COR-L47 (cell line): ENCODE results near the gene ZBTB7B.
"Not testable (repeated sequence)": the region's sequence is repeated elsewhere in the genome, so short reads cannot be mapped to it uniquely, and the experiment has no call there.

Source experiments
- DNase-seq: peaks from one replicate; lab custom pipeline; 2025; lab: John Stamatoyannopoulos, UW

ZBTB7B gene

GRCh38 chr1:154968731-154969130 lies 33.9 kb upstream of the ZBTB7B start:
- DNase-seq, result no peak

GRCh38 chr1:154969246-154969645 lies 33.4 kb upstream of the ZBTB7B start:
- no peak for DNase-seq

GRCh38 chr1:154969860-154970452 lies 32.6 kb upstream of the ZBTB7B start:
- no peak for DNase-seq

GRCh38 chr1:154970631-154971340 lies 31.8 kb upstream of the ZBTB7B start, which contains the start of gene SHC1:
Gene SHC1, minus strand, starts transcription at chr1:154970747. Its CDS starts 221 bp downstream, at chr1:154970526.
- peak; percentile 70 for DNase-seq

- no peak for DNase-seq
Observed at GRCh38 chr1:154971341-154971998, 31.1 kb upstream of the ZBTB7B start.

DNA sequence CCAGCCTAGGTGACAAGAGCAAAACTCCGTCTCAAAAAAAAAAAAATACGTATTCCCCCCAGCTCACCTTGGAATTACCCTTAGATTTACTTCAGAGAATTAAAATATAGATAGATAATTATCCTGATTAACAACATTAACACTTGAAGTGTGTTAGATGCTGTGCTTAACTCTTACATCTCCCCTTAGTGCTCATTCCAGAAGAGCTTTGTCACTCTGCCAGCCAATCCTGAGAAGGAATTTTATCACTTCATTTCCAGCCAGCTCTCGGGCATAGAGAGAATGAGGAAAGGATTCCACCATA lies 30.4 kb upstream of the ZBTB7B start:
- DNase-seq, result no peak

DNA sequence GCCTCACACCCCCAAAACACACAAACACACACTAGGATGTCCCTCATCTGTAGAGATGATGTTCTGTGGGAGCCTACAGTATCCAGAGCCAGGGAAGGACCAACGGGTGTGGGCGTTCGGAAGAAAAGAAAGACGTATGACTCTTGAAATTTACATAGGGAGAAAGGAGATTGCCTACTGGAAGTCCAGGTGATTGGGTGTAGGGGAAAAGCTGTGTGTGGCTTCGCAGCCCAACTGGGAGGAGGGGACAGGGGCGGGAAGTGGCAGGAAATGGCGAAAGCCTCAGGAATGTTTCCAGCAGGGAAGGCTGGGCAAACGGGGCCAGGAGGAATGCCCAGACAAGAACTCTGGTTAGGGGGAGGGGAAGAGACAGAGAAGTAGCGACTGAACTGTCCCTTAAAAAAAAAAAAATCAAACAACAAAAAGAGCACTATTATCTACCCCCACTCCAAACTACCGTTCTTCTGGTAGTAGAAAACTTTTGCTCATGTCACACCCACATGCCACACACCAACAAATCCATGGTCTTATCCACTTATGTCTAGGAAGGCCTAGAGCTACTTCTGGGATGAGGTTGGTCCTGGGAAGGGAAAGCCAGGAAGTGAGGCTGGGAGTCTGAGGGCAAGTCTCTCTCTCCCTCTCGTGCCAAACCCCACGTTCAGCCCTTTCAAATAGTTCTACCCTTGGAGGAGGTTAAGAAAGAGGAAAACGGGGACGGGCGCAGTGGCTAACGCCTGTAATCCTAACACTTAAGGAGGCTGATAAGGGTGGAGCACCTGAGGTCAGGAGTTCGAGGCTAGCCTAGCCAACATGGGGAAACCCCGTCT lies 29.9 kb upstream of the ZBTB7B start:
- no peak for DNase-seq

DNA sequence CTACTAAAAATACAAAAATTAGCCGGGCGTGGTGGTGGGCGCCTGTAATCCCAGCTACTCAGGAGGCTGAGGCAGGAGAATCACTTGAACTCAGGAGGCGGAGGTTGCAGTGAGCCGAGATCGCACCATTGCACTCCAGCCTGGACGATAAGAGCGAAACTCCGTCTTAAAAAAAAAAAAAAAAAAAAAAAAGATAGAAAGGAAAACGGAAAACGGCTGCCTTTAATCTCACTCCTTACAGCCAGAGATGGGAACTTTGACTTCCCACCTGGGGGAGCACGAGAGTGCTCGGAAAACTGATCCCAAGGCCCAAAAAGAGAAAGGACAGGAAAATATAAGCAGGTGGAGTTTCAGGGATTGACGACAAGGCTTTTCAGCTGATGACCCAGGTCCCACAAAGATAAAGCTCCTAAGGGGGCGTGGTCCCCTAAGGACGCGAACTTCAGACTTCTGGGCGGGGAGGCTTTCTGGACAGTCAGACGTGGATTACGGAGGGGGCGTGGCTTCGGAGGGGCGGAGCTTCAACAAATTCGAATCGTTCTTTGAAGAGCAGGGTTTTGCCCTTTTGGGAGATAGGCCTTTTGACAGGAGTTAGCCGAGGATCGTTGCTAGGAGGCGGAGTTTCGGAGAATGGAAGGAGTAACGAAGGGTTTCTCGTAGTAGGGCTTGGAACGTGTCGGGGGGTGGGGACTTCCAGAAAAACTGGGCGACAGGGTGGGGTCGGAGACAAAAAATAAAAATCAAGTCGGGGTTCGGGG lies 29.1 kb upstream of the ZBTB7B start:
- peak; percentile 88 for DNase-seq

- DNase-seq, result peak; percentile 99
Observed at GRCh38 chr1:154974102-154974807, 28.3 kb upstream of the ZBTB7B start, which contains the start of gene CKS1B. Gene CKS1B, plus strand, starts transcription at chr1:154974681. Its CDS starts 65 bp downstream, at chr1:154974746.

GRCh38 chr1:154974808-154975408 lies 27.7 kb upstream of the ZBTB7B start:
- DNase-seq, result peak; percentile 92

- DNase-seq, result no peak
Observed at GRCh38 chr1:154975409-154976059, 27.1 kb upstream of the ZBTB7B start.

- DNase-seq, result not testable (repeated sequence)
Observed at GRCh38 chr1:154977762-154978161, 24.8 kb upstream of the ZBTB7B start.

DNA sequence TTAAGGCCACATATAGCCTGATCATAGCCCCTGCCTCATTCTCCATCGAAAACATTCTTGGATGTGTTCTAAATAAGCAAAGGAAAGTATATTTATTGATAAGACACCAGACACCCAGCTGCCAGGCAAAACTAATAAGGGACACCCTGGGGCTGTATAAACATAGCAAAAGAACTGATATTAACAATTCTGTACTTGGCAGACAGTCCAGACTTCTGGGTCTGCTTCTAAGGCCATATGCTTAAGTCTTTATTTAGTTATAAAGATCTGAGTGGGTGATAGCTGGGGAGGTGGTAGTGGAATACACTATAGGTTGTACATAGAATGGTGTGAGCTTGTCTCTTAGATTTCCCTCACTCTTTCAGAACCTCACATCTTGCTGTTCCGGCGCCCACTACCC lies 24.2 kb upstream of the ZBTB7B start:
- no peak for DNase-seq

GRCh38 chr1:154982341-154982740 lies 20.3 kb upstream of the ZBTB7B start:
- DNase-seq, result no peak

DNA sequence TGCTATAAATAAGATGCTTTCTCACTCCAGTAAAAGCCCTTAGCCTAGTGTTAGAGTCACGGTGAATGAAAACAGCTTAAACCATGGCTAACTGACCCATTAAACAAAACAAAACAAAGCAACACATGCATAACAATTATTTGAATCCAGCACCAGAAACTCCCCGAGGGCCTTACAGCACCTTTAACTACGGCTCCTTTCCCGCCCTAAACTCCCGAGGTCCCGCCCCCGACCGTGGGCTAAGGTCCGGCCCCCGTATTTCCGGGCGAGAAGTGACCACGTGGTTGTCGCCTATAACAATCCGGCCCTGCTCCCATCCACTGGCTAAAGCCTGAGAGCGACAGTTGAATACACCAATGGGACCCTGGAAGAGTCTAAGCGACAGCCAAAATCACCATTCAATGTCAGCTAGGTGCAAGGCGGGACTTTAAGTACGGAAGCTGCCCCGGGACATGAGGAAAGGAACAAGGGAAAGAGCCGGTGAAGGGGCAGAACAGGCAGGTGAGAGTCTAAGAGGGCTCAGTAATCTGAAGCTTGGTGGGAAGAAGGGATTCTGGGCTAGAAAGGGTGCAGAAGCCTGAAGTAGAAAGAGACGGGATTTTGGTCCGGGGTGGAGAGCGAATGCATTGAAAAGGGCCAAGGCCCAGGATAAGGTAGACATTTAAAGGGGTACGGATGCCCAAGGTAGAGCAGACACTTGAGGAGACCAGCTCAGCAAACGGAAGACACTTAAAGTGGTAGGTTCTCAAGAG lies 19.5 kb upstream of the ZBTB7B start, which contains the start of gene FLAD1:
FLAD1 (plus strand) TSS at position 448 of the 752 bp plus-strand sequence. CDS start 351 bp downstream, outside the sequence.
- peak; percentile 99 for DNase-seq

DNA sequence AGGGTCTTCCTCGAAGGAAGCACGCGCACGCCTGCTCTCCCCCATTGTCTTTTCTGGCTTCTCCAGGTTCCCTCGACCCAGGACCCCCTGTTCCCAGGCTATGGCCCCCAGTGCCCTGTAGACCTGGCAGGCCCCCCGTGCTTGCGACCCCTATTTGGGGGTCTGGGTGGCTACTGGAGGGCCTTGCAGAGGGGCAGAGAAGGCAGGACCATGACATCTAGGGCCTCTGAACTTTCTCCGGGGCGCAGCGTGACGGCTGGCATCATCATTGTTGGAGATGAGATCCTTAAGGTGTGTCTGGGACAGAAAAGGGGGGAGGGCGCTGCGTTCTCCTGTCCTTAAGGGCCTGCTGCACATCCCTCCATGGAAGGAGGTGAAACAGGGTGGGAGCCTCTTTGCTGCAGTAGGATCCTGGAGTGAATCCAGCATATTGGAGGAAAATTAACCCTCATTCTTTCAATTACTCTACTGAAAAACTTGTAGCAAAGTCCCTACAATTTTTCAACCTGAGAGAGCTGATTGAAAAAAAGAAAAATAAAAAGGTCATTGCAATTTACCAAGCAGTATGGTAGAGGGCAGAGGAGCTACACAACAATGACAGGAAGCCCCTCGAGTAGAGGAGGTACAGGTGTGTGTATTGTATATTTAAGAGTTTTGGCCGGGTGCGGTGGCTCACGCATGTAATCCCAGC lies 18.7 kb upstream of the ZBTB7B start:
- DNase-seq, result no peak

DNA sequence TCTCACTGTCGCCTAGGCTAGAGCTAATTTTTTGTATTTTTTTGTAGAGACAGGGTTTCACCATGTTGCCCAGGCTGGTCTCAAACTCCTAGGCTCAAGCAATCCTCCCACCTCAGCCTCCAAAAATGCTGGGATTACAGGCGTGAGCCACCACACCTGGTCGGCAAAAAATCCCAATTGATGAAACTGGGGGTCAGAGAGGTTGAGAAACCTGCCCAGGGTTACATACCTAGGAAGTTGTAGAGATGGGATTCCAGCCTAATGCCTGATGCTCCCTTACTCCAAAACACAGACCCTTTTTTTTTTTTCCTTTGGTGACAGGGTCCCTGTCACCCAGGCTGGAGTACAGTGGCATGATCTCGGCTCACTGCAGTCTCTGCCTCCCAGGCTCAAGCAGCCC lies 15.9 kb upstream of the ZBTB7B start:
- not testable (repeated sequence) for DNase-seq

- DNase-seq, result no peak
Observed at GRCh38 chr1:154987326-154987725, 15.3 kb upstream of the ZBTB7B start.
